MCF 10A (cell line): ENCODE results near the gene MPV17. TPM values are rescaled to one million over a fixed set of nuclear protein-coding genes. Genes with fewer than 3 reads are reported as not detected.

Source experiments
- BruUV-seq: library from RNA; stranded (reverse); fragments of 400-500 nt; replicated peaks from 2 replicates; lab custom pipeline; 2021; lab: Mats Ljungman, UMichigan
- CTCF ChIA-PET: fragments of 300-600 bp; sonication (Branson Sonifier 250); formaldehyde crosslinking; extraction: SDS; loops from one replicate; lab custom pipeline; 2021; ENCODE audit warnings: antibody characterized with exemption, inconsistent platforms; lab: Yijun Ruan, JAX
- POLR2A ChIA-PET: fragments of 300-600, 350-650 bp; sonication (Branson Sonifier 250); formaldehyde crosslinking; extraction: SDS; loops from one replicate; lab custom pipeline; 2020; ENCODE audit warnings: antibody characterized with exemption, inconsistent platforms; lab: Yijun Ruan, JAX
- DNase-seq: peaks from one replicate; pipeline ENCODE4 v3.0.0-alpha.2; 2018; ENCODE audit not compliant: unreplicated experiment
- H3K27ac Mint-ChIP-seq: one replicate; pipeline ENCODE4 v1.8.0; 2022; ENCODE audit warnings: mild to moderate bottlenecking, low read depth, mixed read lengths; ENCODE audit not compliant: unreplicated experiment
- H3K27me3 Mint-ChIP-seq: one replicate; pipeline ENCODE4 v1.8.0; 2022; ENCODE audit warnings: mixed read lengths; ENCODE audit not compliant: insufficient read depth, unreplicated experiment
- H3K36me3 Mint-ChIP-seq: one replicate; pipeline ENCODE4 v1.8.0; 2022; ENCODE audit warnings: mild to moderate bottlenecking, moderate library complexity, mixed read lengths; ENCODE audit not compliant: insufficient read depth, unreplicated experiment
- H3K4me1 Mint-ChIP-seq: one replicate; pipeline ENCODE4 v1.8.0; 2022; ENCODE audit warnings: mixed read lengths; ENCODE audit not compliant: insufficient read depth, unreplicated experiment
- H3K4me3 Mint-ChIP-seq: one replicate; pipeline ENCODE4 v1.8.0; 2022; ENCODE audit warnings: mild to moderate bottlenecking, moderate library complexity, mixed read lengths; ENCODE audit not compliant: unreplicated experiment
- H3K9me3 Mint-ChIP-seq: one replicate; pipeline ENCODE4 v1.8.0; 2022; ENCODE audit warnings: mixed read lengths; ENCODE audit not compliant: unreplicated experiment
- intact Hi-C: fragments of 100-400 bp; cut with micrococcal nuclease; formaldehyde crosslinking; loops from 2 replicates; pipeline ENCODE4 v1.14.1; 2022
- total RNA-seq: library from RNA; stranded (reverse); gene quantifications from 2 replicates; pipeline ENCODE4 v1.2.3, GENCODE V29; 2022
- TF ChIP-seq, protein P1 (sequence below): fragments of 200-600 bp; IDR thresholded peaks from one replicate; pipeline ENCODE4 v1.8.0; 2022; ENCODE audit warnings: antibody characterized with exemption, mild to moderate bottlenecking; ENCODE audit not compliant: unreplicated experiment

Gene MPV17
- total RNA-seq, 1 experiment from 2014 or later: 114 TPM

DNA sequence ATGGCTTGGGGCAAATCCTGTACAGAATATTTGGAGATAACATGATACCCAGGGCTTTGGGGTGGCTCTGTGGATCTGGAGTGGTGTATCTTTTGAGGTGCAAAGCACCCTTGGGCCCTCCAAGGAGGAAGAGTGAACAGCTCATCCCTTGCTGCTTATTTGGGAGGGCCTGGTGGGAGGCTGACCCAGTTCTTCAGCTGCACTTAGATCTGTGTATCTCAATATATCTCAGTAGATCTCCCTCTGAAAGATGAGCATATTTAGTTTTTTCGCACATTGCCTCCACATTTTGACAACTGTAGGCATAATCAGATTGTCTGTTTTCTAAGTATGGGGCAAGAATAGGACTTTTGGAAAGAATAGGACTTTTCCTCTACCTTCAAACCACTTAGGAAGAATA lies 37.9 kb downstream of the MPV17 start:
- ChIA-PET CTCF (interaction anchor here (0.5 to 5.3 kb wide), 3 partner anchors 11 to 186 kb away, joined by 3 to 39 read pairs (median 3); no protein-coding TSS in a partner anchor), POLR2A (interaction anchor here (0.6 kb wide), 1 partner anchor 178 kb away, joined by 3 read pairs; no protein-coding TSS in a partner anchor)
- no peaks in the 10 kb centered on the region for H3K27me3 Mint-ChIP-seq
- TF ChIP-seq, protein P1, sequence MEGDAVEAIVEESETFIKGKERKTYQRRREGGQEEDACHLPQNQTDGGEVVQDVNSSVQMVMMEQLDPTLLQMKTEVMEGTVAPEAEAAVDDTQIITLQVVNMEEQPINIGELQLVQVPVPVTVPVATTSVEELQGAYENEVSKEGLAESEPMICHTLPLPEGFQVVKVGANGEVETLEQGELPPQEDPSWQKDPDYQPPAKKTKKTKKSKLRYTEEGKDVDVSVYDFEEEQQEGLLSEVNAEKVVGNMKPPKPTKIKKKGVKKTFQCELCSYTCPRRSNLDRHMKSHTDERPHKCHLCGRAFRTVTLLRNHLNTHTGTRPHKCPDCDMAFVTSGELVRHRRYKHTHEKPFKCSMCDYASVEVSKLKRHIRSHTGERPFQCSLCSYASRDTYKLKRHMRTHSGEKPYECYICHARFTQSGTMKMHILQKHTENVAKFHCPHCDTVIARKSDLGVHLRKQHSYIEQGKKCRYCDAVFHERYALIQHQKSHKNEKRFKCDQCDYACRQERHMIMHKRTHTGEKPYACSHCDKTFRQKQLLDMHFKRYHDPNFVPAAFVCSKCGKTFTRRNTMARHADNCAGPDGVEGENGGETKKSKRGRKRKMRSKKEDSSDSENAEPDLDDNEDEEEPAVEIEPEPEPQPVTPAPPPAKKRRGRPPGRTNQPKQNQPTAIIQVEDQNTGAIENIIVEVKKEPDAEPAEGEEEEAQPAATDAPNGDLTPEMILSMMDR: no peak
- H3K4me3 Mint-ChIP-seq: no peak overlapping the region
- BruUV-seq: no TSS peak
- H3K4me1 Mint-ChIP-seq: peaks cover 12% of the 10 kb centered on the region
- H3K36me3 Mint-ChIP-seq: no peaks in the 10 kb centered on the region
- no peak overlapping the region for H3K27ac Mint-ChIP-seq
- DNase-seq: no peak
- intact Hi-C loops: loop anchor here (10.0 kb wide), 1 partner anchor 70 kb away; the partner anchor contains the start of genes ATRAID, CAD and SLC5A6
- no peaks in the 10 kb centered on the region for H3K9me3 Mint-ChIP-seq

DNA sequence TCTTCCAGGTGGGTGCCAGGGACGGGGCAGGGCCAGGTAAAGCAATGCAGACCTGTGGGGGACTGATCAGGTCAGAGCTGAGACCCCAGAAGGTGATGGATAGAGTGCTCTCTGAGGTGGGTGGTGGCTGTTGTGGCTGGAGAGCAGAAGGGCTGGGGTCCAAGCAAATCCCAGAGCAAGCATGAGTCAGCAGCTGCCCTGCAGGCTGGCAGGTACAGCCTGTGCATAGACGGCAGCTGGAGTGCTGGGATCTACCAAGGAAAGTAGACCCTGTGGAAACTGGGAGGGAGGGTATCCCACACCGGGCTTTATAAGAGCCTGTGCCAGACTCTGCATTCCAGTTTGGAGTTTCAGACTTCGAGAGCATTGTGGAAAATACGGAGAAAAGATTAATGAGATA lies 40.0 kb downstream of the MPV17 start:
- Mint-ChIP-seq H3K4me3 (no peak overlapping the region), H3K36me3 (no peaks in the 10 kb centered on the region), H3K4me1 (peaks cover 12% of the 10 kb centered on the region), H3K27me3 (peaks cover 7% of the 10 kb centered on the region), H3K9me3 (no peaks in the 10 kb centered on the region), H3K27ac (no peak overlapping the region)
- no peak for DNase-seq
- intact Hi-C loops: loop anchor here (10.0 kb wide), 1 partner anchor 68 kb away; the partner anchor contains the start of genes ATRAID, CAD and SLC5A6
- ChIA-PET CTCF (interaction anchor here (0.6 to 7.2 kb wide), 12 partner anchors 12 to 321 kb away, joined by 3 to 96 read pairs (median 5); partner anchors contain the start of gene SLC30A3), POLR2A (interaction anchor here (0.6 to 4.1 kb wide), 7 partner anchors 11 to 231 kb away, joined by 3 to 22 read pairs (median 3); partner anchors contain the start of genes AGBL5 and OST4)
- BruUV-seq: no TSS peak
- TF ChIP-seq, protein P1: no peak

DNA sequence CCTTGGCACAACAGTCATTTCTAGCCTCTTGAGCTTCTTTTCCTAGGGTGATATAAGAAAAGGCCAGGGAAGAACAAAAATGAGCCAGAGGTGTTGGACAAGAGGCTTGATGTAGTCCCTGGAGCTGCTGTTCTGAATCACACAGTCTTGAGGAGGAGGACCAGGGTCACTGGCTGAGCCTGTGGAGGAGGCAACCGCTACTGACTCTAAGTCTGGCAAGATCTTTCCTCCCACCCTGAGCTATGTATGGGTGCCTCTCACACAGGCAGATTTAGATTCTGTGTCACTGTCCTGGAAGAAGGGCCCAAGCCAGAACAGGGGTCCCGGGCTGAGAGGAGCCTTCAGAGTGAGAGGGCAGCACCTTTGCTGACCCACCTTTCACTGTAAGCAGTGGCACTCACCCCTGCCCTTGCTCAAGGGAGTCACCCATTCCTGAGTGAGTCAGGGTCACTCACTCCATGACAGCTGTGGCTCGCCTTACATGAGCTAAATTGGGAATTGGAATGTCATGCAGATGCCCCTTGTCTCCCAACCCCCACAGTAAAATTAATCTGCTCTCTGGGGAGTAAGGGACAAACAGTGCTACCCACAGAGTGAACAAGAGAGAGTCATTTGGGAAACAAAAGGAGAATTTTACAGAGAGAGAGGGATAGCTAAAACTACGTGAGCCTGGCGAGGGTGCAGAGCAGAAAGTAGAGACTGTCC lies 40.9 kb downstream of the MPV17 start, which contains the start of gene TRIM54:
TRIM54 (plus strand) TSS at position 575 of the 705 bp plus-strand sequence. CDS start 303 bp downstream, outside the sequence.
- H3K27ac Mint-ChIP-seq: no peak within 1 kb of the TSS
- peaks cover 12% of the 10 kb centered on the region for H3K4me1 Mint-ChIP-seq
- POLR2A ChIA-PET: interaction anchor here (0.6 to 4.1 kb wide), 5 partner anchors 11 to 230 kb away, joined by 3 to 22 read pairs (median 3); partner anchors contain the start of gene OST4
- no peak within 1 kb of the TSS for H3K4me3 Mint-ChIP-seq
- CTCF ChIA-PET: interaction anchor here (0.6 to 7.2 kb wide), 17 partner anchors 9 to 320 kb away, joined by 3 to 96 read pairs (median 3); partner anchors contain the start of gene SLC30A3
- DNase-seq: no peak
- no peaks in the 10 kb centered on the region for H3K9me3 Mint-ChIP-seq
- H3K27me3 Mint-ChIP-seq: peaks cover 16% of the 10 kb centered on the region
- intact Hi-C loops: loop anchor here (10.0 kb wide), 1 partner anchor 67 kb away; the partner anchor contains the start of genes ATRAID, CAD and SLC5A6
- no peaks in the 10 kb centered on the region for H3K36me3 Mint-ChIP-seq
- TF ChIP-seq, protein P1: no peak
- no TSS peak for BruUV-seq

DNA sequence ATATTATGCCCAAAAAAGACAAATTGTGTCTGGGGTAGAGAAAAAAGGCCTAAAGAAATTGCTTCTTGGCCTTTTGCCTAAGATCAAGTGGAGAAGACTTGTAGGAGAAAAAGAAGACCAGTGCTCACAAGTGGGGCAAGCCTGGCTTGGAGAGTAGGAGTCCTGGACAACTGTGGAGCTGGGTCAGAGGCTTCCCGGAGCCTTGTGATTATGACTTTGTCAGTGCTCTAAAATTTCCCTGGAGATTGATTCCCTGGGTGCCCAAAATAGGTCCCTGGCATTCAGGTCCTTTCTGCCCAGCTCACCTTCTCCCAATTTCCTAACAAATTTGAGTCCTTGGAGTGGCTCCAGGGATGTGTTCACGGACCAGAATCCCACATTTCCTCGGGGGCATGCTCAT lies 41.5 kb downstream of the MPV17 start:
- intact Hi-C loops: loop anchor here (10.0 kb wide), 1 partner anchor 67 kb away; the partner anchor contains the start of genes ATRAID, CAD and SLC5A6
- peaks cover 12% of the 10 kb centered on the region for H3K4me1 Mint-ChIP-seq
- DNase-seq: no peak
- POLR2A ChIA-PET: interaction anchor here (0.9 to 4.1 kb wide), 2 partner anchors 12 to 65 kb away, joined by 3 to 22 read pairs; partner anchors contain the start of gene CAD
- CTCF ChIA-PET: interaction anchor here (0.6 to 7.2 kb wide), 15 partner anchors 9 to 320 kb away, joined by 3 to 96 read pairs (median 4); partner anchors contain the start of gene SLC30A3
- peaks cover 20% of the 10 kb centered on the region for H3K27me3 Mint-ChIP-seq
- H3K4me3 Mint-ChIP-seq: no peak overlapping the region
- H3K27ac Mint-ChIP-seq: no peak overlapping the region
- H3K9me3 Mint-ChIP-seq: no peaks in the 10 kb centered on the region
- TF ChIP-seq, protein P1: no peak
- no peaks in the 10 kb centered on the region for H3K36me3 Mint-ChIP-seq
- no TSS peak for BruUV-seq
